ENCODE results near the gene PACSIN1.

DNA sequence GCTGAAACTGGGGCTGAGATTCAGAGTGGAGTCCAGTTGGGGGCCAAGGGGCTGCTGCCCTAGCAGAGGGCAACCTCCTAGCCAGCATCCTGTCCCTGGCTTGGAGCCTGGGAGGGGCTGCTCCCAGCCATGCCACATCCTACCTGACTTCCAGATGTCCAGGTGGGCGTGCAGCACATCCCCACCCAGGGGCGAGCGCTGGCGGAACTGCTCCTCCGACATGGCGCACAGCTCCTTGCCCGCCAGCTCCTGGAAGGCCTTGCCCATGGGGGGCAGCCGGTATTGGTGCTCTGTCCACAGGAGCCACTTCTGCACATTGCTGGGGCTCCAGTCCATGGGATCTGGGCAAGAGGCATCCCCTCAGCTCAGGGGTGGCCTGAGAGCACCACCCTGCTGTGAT lies 75.0 kb downstream of the PACSIN1 start:
- TF ChIP-seq EZH2 (IDR thresholded peaks at IDR 0.05): no peak
- no peak for TF ChIP-seq POLR2AphosphoS5 (IDR thresholded peaks at IDR 0.05; ENCODE audit: borderline replicate concordance, low read depth, low read length)
- TF ChIP-seq FOXP2 (optimal IDR thresholded peaks at IDR 0.05; ENCODE audit: control extremely low read depth, extremely low read length, insufficient read depth): no peak

Data from SK-N-MC (cell line).